GM18505 (cell line): Measurements from ENCODE around the gene TTPAL.
"Not testable (repeated sequence)": the region's sequence is repeated elsewhere in the genome, so short reads cannot be mapped to it uniquely, and the experiment has no call there.

ENCODE experiments used
- ATAC-seq: cut with Tn5 transposase; IDR thresholded peaks from one replicate; pipeline ENCODE4 v1.9.1; 2021; ENCODE audit not compliant: unreplicated experiment
- POLR2A ChIP-seq: IDR thresholded peaks from 4 replicates; pipeline ENCODE4 v1.6.1; 2011; ENCODE audit warnings: borderline replicate concordance; ENCODE audit not compliant: insufficient read depth, insufficient read length; ENCODE audit errors: extremely low read depth

Gene TTPAL

GRCh38 chr20:44471481-44471882, 4.2 kb upstream of the TTPAL start:
- no peak for ATAC-seq
- TF ChIP-seq POLR2A = no peak

DNA sequence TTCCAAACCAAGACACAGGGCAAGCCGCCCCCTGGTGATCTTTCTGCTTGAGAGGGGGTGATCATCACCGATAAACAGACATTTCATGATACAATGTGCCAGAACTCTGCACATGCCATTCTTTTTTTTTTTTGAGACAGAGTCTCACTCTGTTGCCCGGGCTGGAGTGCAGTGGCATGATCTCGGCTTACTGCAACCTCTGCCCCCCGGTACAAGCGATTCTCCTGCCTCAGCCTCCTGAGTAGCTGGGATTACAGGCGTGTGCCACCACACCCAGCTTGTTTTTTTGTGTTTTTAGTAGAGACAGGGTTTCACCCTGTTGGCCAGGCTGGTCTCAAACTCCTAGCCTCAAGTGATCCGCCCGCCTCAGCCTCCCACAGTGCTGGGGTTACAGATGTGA, 3.4 kb upstream of the TTPAL start:
- not testable (repeated sequence) for ATAC-seq

DNA sequence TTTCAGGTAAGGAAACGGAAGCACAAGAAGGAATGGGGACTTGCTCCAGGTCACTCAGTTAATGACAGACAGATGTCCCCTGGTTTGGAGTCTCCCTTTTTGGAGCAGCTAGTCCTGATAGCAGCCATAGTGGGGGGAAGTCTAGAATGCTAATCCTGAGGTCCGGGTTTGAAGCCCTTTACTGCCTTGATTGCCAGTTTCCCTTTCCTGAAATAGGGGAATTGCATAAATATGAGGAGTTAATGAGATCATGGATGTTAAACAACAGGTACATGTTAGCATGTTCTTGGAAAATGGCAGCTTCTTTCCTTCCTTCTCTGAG, 341 bp upstream of the TTPAL start:
- TF ChIP-seq POLR2A = no peak
- no peak for ATAC-seq

DNA sequence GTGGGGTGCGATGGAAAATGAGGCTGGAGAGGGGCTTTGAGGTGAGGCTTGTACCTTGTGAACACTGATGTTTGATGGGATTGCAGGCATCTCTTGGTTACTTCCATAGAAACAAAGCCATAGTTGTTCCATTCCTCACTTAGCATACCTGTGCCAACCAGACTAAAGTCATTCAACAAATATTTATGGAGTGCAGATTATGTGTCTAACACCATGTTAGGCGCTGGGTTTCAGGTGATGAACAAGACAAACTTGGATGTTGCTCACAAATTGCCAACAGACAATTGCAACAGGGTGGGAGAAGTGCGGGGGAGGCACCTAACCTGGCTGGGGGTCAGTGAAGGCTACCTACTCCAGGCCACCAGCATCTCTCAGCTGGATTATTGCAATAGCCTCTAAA, 1.5 kb downstream of the TTPAL start:
- TF ChIP-seq POLR2A = no peak
- ATAC-seq = no peak

- TF ChIP-seq POLR2A = no peak
- no peak for ATAC-seq
Measured at GRCh38 chr20:44478206-44478605, 2.5 kb downstream of the TTPAL start.

DNA sequence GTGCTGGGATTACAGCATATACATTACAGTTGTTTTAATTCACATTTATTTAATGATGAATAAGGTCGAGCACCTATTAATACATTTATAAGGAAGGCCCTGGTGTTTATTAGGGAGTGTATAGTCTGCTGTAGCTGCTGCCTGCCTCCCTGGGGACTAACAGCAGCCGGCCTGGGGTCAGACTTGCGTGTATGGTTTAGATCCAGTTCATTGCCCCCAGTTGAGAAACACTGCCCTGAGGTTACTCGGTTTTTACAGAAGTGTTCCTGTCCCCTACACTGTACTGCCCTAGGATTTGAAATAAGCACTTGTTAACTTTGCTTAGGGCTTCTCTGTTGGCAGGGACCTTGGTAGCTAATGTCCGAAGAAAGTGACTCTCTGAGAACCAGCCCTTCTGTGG, 4.0 kb downstream of the TTPAL start:
- TF ChIP-seq POLR2A = no peak
- ATAC-seq = no peak

- ATAC-seq = no peak
- no peak for TF ChIP-seq POLR2A
Measured at GRCh38 chr20:44480097-44480496, 4.4 kb downstream of the TTPAL start.

GRCh38 chr20:44481719-44482416, 6.2 kb downstream of the TTPAL start:
- no peak for ATAC-seq
- no peak for TF ChIP-seq POLR2A

DNA sequence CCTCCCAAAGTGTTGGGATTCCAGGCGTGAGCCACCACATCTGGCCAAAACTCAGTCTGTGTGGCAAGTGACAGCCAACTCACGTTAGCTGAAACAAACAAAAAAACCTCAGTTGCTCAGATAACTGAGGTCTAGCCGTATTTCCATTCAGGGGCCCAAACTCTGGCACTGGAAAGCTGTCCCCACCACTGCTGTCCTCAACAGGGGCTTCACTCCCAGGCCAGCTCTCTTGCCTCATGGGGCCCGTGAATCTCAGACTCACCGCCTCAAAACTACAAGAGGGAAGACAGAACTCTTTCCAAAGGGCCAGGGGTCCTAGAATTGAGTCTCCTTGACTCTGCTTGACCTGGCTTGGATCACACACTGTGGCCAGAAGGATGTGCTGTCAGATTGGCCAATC, 7.4 kb downstream of the TTPAL start:
- ATAC-seq = no peak
- TF ChIP-seq POLR2A = no peak

DNA sequence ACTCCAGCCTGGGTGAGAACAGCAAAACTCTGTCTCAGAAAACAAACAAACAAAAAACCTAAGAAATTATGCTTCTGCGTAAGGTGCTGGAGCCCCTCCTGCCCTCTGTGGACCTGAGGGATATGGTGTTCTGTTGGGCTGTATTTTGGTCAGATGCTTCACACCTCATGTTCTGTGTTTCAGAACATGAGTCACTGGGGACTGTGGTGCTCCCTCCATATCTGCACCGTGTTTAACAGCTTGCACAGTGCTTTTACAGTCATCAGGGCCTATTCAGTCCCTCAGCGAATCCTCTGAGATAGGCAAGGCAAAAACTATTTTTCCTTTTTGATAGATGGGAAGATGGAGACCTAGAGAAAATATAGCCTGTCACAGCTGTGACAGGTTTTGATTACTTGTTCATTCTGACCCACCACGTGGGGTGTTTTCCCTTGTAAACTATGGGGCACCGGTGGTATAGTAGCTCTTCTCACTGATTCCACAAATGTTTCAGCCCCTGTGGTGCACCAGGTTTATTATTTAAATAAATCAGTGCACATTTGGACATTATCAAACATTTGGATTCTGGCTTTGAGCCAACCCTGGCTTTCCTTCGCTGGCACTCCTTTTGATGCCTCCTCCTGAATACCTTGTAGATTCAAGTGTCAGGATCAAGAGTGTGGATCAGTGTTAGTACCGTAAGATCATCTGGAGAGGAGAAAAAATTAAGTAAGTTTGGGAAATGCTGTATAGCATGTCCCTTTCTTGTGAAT, 9.6 kb downstream of the TTPAL start:
- no peak for TF ChIP-seq POLR2A
- ATAC-seq = no peak

DNA sequence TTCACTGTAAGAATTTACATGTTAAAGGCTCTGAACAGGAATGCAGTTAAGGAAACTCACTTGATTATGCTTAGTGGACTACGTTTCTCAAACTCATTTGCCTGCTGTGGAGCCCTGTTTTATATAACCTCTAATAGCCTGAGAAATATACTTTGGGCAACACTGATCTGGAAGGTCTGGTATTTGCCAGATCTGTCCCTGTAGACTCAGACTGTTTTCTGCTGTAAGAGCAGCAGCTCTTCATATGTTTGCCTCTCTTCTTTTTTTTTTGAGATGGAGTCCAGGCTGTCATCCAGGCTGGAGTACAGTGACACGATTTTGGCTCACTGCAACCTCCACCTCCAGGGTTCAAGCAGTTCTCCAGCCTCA, 10.1 kb downstream of the TTPAL start:
- TF ChIP-seq POLR2A = no peak
- ATAC-seq = no peak

- no peak for TF ChIP-seq POLR2A
- no peak for ATAC-seq
Measured at GRCh38 chr20:44488551-44488950, 12.9 kb downstream of the TTPAL start.

DNA sequence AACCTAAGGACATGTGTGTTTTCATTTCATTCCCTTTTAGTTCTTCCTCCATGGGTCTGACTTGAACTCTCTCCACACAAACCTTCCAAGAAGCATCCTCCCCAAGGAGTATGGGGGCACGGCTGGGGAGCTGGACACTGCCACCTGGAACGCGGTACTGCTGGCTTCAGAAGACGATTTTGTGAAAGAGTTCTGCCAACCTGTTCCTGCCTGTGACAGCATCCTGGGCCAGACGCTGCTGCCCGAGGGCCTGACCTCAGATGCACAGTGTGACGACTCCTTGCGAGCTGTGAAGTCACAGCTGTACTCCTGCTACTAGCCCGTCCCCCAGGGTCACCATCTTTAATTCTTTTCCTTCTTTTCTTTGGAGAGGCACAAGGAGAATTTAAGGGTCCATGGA, 13.5 kb downstream of the TTPAL start:
- ATAC-seq = no peak
- no peak for TF ChIP-seq POLR2A

GRCh38 chr20:44489931-44490330, 14.3 kb downstream of the TTPAL start:
- TF ChIP-seq POLR2A = no peak
- no peak for ATAC-seq
